Measurements from ENCODE around the gene UMODL1.
"Not testable (repeated sequence)": the region's sequence is repeated elsewhere in the genome, so short reads cannot be mapped to it uniquely, and the experiment has no call there.

Gene UMODL1

DNA sequence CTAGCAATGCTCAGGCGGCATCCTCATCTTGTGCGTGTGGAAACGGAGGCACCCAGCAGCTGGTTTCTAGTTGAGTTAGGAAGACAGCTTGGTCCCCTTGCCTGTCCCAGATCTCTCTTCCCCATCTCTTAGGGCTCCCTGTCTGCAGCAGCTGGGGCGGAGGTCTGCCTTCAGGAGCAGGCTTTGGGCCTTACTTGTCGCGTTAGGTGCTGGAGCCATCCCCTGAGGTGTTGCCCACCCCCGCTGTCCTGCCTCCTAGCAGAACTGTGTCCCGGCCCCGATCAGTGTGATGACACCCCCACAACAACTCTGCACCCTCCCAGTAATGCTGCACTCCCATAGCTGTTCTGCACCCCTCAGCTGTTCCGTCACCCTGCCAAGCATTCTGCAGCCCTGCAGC, 40.7 kb downstream of the UMODL1 start:
- peaks cover 3% of the 10 kb centered on the region for H3K4me1 Mint-ChIP-seq (ENCODE audit: low read depth)
- H3K27me3 Mint-ChIP-seq (ENCODE audit: low read depth) = no peaks in the 10 kb centered on the region
- no peaks in the 10 kb centered on the region for H3K9me3 Mint-ChIP-seq
- H3K4me3 Mint-ChIP-seq = no peak overlapping the region
- H3K27ac Mint-ChIP-seq = no peak overlapping the region
- no peaks in the 10 kb centered on the region for H3K36me3 Mint-ChIP-seq (ENCODE audit: low read depth)

DNA sequence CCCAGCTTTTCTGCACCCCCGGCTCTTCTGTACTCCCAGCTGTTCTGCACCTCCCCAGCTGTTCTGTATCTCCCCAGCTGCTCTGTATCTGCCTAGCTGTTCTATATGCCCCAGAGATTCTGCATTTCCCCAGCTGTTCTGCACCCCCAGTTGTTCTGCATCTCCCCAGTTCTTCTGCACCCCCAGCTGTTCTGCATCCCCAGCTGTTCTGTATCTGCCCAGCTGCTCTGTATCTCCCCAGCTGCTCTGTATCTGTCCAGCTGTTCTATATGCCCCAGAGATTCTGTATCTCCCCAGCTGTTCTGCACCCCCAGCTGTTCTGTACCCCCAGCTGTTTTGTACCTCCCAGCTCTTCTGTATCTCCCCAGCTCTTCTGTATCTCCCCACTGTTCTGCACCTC, 41.1 kb downstream of the UMODL1 start:
- Mint-ChIP-seq H3K4me3 (no peak overlapping the region), H3K36me3 (ENCODE audit: low read depth) (no peaks in the 10 kb centered on the region), H3K9me3 (no peaks in the 10 kb centered on the region), H3K27me3 (ENCODE audit: low read depth) (peaks cover 3% of the 10 kb centered on the region), H3K4me1 (ENCODE audit: low read depth) (peaks cover 4% of the 10 kb centered on the region), H3K27ac (no peak overlapping the region)

GRCh38 chr21:42112857-42113256, 41.7 kb downstream of the UMODL1 start:
- Mint-ChIP-seq H3K4me1 (ENCODE audit: low read depth) (peaks cover 5% of the 10 kb centered on the region), H3K9me3 (no peaks in the 10 kb centered on the region), H3K36me3 (ENCODE audit: low read depth) (no peaks in the 10 kb centered on the region), H3K27me3 (ENCODE audit: low read depth) (peaks cover 9% of the 10 kb centered on the region), H3K27ac (no peak overlapping the region), H3K4me3 (no peak overlapping the region)

- no peaks in the 10 kb centered on the region for H3K9me3 Mint-ChIP-seq
- H3K27me3 Mint-ChIP-seq (ENCODE audit: low read depth) = peaks cover 17% of the 10 kb centered on the region
- no peaks in the 10 kb centered on the region for H3K36me3 Mint-ChIP-seq (ENCODE audit: low read depth)
- H3K4me3 Mint-ChIP-seq = no peak overlapping the region
- peaks cover 3% of the 10 kb centered on the region for H3K4me1 Mint-ChIP-seq (ENCODE audit: low read depth)
- no peak overlapping the region for H3K27ac Mint-ChIP-seq
Observed at GRCh38 chr21:42113926-42114409, 42.9 kb downstream of the UMODL1 start.

GRCh38 chr21:42114646-42115045, 43.5 kb downstream of the UMODL1 start:
- H3K36me3 Mint-ChIP-seq (ENCODE audit: low read depth) = no peaks in the 10 kb centered on the region
- no peaks in the 10 kb centered on the region for H3K9me3 Mint-ChIP-seq
- H3K4me1 Mint-ChIP-seq (ENCODE audit: low read depth) = peaks cover 8% of the 10 kb centered on the region
- H3K27ac Mint-ChIP-seq = no peak overlapping the region
- H3K4me3 Mint-ChIP-seq = no peak overlapping the region
- H3K27me3 Mint-ChIP-seq (ENCODE audit: low read depth) = peaks cover 24% of the 10 kb centered on the region

DNA sequence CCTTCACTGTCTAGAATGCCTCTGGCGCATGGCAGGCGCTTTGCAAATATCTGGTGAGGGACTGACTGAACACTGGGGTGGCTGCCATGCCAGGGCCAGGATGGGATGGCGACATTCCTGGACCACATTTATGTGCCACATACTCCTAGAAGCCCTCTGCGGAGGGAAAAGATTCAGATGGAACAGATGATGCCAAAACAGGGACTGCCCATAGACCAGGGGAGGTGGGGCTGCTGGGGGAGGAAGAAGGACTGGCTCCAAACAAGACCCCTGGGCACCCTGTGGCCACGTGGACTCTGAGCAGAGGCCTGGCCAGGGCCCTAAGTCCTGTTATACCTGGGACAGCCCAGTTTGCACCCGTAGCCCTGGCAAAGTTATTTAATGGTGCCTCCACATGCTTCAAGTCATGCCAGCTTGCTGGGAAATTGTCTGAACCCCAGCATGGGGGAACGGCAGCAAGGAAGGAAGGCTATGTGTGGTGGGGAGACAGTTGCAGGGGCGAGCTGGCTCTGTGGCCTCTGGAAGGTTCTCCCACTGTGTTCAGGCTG, 44.1 kb downstream of the UMODL1 start:
- Mint-ChIP-seq H3K27me3 (ENCODE audit: low read depth) (peaks cover 30% of the 10 kb centered on the region), H3K4me3 (no peak overlapping the region), H3K4me1 (ENCODE audit: low read depth) (peaks cover 8% of the 10 kb centered on the region), H3K9me3 (no peaks in the 10 kb centered on the region), H3K36me3 (ENCODE audit: low read depth) (no peaks in the 10 kb centered on the region), H3K27ac (no peak overlapping the region)

DNA sequence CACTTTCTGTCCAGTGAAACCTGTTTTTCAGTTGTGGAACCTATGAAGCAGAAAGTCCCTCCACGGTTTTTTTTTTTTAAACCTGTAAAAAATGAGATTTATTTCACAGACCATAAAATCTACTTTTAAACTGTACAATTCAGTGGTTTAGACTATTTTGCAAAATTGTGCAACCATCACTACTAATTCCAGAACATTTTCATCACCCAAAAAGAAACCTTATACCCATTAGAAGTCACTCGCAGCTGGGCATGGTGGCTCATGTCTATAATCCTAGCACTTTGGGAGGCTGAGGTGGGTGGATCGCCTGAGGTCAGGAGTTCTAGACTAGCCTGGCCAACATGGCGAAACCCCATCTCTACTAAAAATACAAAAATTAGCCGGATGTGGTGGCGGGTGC, 45.4 kb downstream of the UMODL1 start:
- Mint-ChIP-seq H3K27me3 (ENCODE audit: low read depth) (peaks cover 40% of the 10 kb centered on the region), H3K4me1 (ENCODE audit: low read depth) (peaks cover 16% of the 10 kb centered on the region)
- not testable (repeated sequence) for H3K9me3 Mint-ChIP-seq; H3K27ac Mint-ChIP-seq; H3K36me3 Mint-ChIP-seq (ENCODE audit: low read depth); H3K4me3 Mint-ChIP-seq

- no peaks in the 10 kb centered on the region for H3K36me3 Mint-ChIP-seq (ENCODE audit: low read depth)
- H3K27ac Mint-ChIP-seq = no peak overlapping the region
- H3K9me3 Mint-ChIP-seq = no peaks in the 10 kb centered on the region
- peaks cover 43% of the 10 kb centered on the region for H3K27me3 Mint-ChIP-seq (ENCODE audit: low read depth)
- H3K4me1 Mint-ChIP-seq (ENCODE audit: low read depth) = peaks cover 16% of the 10 kb centered on the region
- H3K4me3 Mint-ChIP-seq = no peak overlapping the region
Observed at GRCh38 chr21:42117229-42117966, 46.3 kb downstream of the UMODL1 start.

- Mint-ChIP-seq H3K27me3 (ENCODE audit: low read depth) (peaks cover 43% of the 10 kb centered on the region), H3K4me3 (no peak overlapping the region), H3K27ac (no peak overlapping the region), H3K36me3 (ENCODE audit: low read depth) (no peaks in the 10 kb centered on the region), H3K9me3 (no peaks in the 10 kb centered on the region), H3K4me1 (ENCODE audit: low read depth) (peaks cover 16% of the 10 kb centered on the region)
Observed at GRCh38 chr21:42117967-42118780, 47.1 kb downstream of the UMODL1 start.

DNA sequence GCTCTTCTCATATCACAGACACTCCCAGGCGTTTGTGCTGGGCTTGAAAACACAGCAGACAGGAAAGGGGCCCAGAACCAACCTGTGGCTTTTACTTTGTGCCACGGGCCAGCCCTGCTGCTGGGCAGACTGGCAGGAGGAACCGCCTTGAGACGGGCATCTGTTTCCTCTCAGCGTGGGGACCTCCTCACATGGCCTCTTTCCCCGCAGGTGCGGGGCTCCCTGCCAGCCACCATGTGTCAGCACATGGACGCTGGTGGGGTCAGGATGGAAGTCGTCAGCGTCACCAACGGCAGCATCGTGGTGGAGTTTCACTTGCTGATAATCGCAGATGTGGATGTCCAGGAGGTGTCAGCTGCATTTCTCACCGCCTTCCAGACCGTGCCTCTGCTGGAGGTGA, 47.8 kb downstream of the UMODL1 start:
- Mint-ChIP-seq H3K27ac (no peak overlapping the region), H3K4me3 (no peak overlapping the region), H3K4me1 (ENCODE audit: low read depth) (peaks cover 19% of the 10 kb centered on the region), H3K36me3 (ENCODE audit: low read depth) (no peaks in the 10 kb centered on the region), H3K9me3 (no peaks in the 10 kb centered on the region), H3K27me3 (ENCODE audit: low read depth) (peaks cover 43% of the 10 kb centered on the region)

GRCh38 chr21:42120101-42120902, 49.2 kb downstream of the UMODL1 start:
- no peaks in the 10 kb centered on the region for H3K9me3 Mint-ChIP-seq
- H3K27me3 Mint-ChIP-seq (ENCODE audit: low read depth) = peaks cover 43% of the 10 kb centered on the region
- H3K4me1 Mint-ChIP-seq (ENCODE audit: low read depth) = peaks cover 19% of the 10 kb centered on the region
- H3K36me3 Mint-ChIP-seq (ENCODE audit: low read depth) = no peaks in the 10 kb centered on the region
- H3K27ac Mint-ChIP-seq = no peak overlapping the region
- no peak overlapping the region for H3K4me3 Mint-ChIP-seq

- no peak overlapping the region for H3K27ac Mint-ChIP-seq
- H3K27me3 Mint-ChIP-seq (ENCODE audit: low read depth) = peaks cover 43% of the 10 kb centered on the region
- peaks cover 19% of the 10 kb centered on the region for H3K4me1 Mint-ChIP-seq (ENCODE audit: low read depth)
- H3K36me3 Mint-ChIP-seq (ENCODE audit: low read depth) = no peaks in the 10 kb centered on the region
- no peaks in the 10 kb centered on the region for H3K9me3 Mint-ChIP-seq
- no peak overlapping the region for H3K4me3 Mint-ChIP-seq
Observed at GRCh38 chr21:42120903-42121535, 49.9 kb downstream of the UMODL1 start.

GRCh38 chr21:42121794-42122193, 50.7 kb downstream of the UMODL1 start:
- no peak overlapping the region for H3K4me3 Mint-ChIP-seq
- H3K9me3 Mint-ChIP-seq = no peaks in the 10 kb centered on the region
- H3K27ac Mint-ChIP-seq = no peak overlapping the region
- H3K27me3 Mint-ChIP-seq (ENCODE audit: low read depth) = peaks cover 43% of the 10 kb centered on the region
- peaks cover 19% of the 10 kb centered on the region for H3K4me1 Mint-ChIP-seq (ENCODE audit: low read depth)
- H3K36me3 Mint-ChIP-seq (ENCODE audit: low read depth) = no peaks in the 10 kb centered on the region

DNA sequence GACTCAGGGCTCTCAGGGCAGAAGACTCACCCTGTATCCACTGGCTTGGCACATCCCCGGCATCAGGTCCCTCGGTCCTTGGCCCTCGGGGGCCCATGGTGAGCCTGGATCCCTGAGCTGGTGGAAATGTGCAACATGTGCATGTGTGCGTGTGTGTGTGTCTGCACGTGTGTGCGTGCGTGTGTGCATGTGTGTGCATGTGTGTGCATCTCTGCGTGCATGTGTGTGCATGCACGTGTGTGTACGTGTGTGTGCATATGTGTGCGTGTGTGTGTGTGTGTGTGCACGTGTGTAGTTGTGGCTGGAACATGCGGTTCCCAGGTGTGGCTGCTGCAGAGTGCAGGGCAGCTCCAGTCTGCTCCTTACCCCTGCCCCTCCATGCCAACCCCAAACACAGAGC, 51.3 kb downstream of the UMODL1 start:
- no peak overlapping the region for H3K27ac Mint-ChIP-seq
- H3K4me1 Mint-ChIP-seq (ENCODE audit: low read depth) = peaks cover 17% of the 10 kb centered on the region
- H3K27me3 Mint-ChIP-seq (ENCODE audit: low read depth) = peaks cover 38% of the 10 kb centered on the region

More for the DNA sequence above, 51.3 kb downstream of the UMODL1 start:
- no peaks in the 10 kb centered on the region for H3K9me3 Mint-ChIP-seq
- H3K4me3 Mint-ChIP-seq = no peak overlapping the region
- no peaks in the 10 kb centered on the region for H3K36me3 Mint-ChIP-seq (ENCODE audit: low read depth)

Measured in T-helper 1 cell treated with Interleukin-12 subunit alpha and Interleukin-12 subunit beta and Interleukin-4 antibody, amounts not matched to agents 30 μg/mL and 1 μg/mL, for 36 hours (primary cell).